Dermis microvascular lymphatic vessel endothelial cell (primary cell): ENCODE measurements around the gene HSD3B7. TPM values are rescaled to one million over a fixed set of nuclear protein-coding genes. Genes with fewer than 3 reads are reported as not detected.
A peak's percentile ranks its signal among the peaks of the same experiment; 100 is the strongest.

Experiments
- DNase-seq, 2 donors: peaks; one replicate each; pipeline versions ENCODE4 v3.0.0 to v3.0.0-alpha.2; 2010; ENCODE audit warnings: low read depth in 2 of 2
- total RNA-seq: library from RNA; depleted of rRNA; stranded (reverse); fragments of >200 nt; gene quantifications from 2 replicates; pipeline ENCODE4 v1.2.1, GENCODE V29; 2014

HSD3B7 gene
- total RNA-seq, 1 donor from 2014 or later = 20.8 TPM

DNA sequence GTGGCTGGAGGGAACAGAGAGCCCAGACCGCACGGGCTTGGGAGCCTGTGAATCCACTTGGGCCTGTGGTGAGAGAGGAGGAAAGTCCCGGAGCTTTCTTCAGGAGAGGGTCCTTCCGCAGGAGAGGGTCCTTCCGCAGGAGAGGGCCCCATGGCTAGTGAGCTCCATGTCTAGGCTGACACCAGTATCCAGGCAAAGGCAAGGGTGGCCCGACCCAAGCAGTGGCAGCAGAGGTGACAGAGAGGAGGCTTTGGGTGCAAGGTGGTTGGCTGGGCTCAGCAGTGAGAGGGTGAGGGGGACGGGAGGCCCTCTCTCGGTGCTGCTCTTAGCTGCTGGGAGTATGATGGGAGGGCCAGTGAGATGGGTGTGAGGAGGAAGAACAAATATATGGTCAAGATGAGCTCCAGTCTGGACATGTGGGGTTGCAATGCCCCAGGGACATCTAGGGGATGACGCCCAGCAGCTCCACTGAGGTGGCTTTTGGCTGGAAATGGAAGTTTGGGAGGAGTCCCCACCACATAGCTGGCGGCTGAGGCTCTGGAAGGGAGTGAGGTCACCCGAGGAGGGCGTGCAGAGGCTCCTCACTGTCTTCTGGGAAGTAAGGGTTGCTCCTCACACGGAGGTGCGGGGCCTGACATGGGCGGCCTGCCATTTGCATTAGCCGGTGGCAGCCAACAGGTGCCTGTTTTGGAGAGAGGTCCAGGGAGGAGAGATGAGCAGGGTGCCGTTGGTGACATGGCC, 2.3 kb upstream of the HSD3B7 start:
- no peak for DNase-seq

DNA sequence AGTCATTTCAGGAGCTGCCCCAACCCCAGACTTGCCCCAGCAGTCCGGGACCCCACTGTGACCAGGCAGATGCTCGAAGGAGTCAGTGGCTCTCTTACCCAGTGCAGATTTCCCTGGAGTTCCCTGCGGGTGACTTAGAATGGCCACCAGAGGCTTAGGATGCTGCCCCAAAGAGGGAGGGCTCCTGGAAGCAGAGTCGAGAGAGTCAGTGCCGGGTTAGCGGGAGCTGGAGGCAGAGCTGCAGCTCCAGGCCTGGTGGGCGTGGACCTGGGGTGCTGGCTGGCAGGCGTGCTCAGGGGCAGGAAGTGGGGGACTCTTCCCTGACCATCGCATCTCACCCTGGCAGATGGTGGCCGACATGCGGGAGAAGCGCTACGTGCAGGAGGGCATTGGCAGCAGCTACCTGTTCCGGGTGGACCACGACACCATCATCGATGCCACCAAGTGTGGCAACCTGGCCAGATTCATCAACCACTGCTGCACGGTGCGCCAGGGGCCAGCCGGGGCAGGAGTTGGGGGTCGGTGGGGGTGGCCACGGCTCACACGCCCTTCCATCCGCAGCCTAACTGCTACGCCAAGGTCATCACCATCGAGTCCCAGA, 1.6 kb upstream of the HSD3B7 start:
- DNase-seq = no peak

DNA sequence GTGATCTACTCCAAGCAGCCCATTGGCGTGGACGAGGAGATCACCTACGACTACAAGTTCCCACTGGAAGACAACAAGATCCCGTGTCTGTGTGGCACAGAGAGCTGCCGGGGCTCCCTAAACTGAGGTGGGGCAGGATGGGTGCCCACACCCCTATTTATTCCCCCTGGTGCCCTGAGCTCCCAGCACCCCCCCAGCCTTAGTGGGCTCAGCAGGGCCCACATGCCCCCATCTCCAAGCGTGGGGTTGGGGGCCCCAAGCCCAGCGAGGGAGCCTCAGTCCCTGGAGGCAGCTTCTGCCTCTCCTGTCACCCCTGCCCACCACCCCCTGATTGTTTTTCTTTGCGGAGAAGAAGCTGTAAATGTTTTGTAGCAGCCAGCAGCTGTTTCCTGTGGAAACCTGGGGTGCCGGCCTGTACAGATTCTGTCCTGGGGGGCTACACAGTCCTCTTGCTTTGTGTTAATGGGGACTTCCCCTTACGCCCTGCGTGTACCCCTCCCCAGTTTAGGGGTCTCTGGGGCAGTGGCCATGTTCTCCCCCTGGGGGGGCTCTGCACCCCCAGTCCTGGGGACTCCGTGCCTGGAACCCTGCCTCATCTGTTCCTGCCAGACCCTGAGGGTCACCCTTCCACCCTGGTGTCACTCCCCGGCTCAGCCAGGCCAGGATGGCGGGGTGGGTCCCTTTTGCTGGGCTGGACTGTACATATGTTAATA, 953 bp upstream of the HSD3B7 start:
- DNase-seq = no peak

DNA sequence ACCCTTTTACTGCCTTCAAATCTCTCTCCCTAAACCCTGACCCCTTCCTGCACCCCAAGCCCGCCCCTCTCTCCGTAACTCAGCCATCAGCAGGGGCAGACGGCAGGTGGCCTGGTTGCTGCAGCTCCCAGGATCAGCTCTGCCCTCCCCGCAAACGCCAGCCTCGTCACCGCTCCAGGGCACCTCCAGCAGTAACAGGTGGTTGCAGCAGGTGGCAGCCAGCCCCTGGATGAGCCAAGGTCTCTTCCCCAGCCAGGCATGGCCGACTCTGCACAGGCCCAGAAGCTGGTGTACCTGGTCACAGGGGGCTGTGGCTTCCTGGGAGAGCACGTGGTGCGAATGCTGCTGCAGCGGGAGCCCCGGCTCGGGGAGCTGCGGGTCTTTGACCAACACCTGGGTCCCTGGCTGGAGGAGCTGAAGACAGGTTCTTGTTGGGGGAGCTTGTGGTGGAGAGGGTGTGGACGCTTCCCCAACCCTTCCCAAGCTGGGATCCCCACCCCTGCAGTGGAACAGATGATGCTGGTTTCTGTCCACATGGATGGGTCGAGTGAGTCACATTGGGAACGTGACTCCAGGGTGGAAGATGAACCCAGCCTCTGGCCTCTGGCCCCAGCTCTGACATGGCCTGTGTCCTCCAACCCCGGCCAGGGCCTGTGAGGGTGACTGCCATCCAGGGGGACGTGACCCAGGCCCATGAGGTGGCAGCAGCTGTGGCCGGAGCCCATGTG, 558 bp downstream of the HSD3B7 start:
- peak in 1 of 2 donors; percentile 12 for DNase-seq

DNA sequence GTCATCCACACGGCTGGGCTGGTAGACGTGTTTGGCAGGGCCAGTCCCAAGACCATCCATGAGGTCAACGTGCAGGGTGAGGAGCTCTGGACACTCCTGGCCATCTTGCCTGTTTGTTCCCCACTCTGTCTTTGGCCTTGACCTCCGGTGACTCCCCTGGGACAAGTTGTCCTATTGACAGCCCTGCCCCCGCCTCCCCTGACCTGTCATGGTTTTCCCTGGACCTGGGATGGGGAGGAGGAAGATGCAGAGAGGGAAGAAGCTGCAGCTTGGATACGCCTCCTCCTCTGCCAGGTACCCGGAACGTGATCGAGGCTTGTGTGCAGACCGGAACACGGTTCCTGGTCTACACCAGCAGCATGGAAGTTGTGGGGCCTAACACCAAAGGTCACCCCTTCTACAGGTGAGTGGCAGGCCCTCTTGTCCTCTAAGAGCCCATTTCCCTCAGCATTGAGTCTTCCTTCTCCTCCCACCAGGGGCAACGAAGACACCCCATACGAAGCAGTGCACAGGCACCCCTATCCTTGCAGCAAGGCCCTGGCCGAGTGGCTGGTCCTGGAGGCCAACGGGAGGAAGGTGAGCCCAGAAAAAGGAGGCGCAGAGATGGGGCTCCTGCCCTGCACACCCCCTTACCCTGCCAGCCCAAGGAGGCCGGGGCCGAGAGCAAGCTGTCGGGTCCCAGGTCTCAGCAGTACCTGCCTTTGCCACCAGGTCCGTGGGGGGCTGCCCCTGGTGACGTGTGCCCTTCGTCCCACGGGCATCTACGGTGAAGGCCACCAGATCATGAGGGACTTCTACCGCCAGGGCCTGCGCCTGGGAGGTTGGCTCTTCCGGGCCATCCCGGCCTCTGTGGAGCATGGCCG, 1.4 kb downstream of the HSD3B7 start:
- no peak for DNase-seq

DNA sequence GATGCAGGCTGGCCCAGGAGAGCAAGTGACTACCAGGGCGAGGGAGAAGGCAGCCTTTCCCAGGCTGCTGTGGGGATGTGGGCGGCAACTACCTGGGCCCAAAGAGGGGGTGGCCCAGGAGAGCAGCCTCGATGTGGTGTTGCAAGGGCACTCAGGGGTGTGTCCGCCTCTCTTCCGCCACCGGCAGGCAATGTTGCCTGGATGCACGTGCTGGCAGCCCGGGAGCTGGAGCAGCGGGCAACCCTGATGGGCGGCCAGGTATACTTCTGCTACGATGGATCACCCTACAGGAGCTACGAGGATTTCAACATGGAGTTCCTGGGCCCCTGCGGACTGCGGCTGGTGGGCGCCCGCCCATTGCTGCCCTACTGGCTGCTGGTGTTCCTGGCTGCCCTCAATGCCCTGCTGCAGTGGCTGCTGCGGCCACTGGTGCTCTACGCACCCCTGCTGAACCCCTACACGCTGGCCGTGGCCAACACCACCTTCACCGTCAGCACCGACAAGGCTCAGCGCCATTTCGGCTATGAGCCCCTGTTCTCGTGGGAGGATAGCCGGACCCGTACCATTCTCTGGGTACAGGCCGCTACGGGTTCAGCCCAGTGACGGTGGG, 2.7 kb downstream of the HSD3B7 start:
- no peak for DNase-seq

DNA sequence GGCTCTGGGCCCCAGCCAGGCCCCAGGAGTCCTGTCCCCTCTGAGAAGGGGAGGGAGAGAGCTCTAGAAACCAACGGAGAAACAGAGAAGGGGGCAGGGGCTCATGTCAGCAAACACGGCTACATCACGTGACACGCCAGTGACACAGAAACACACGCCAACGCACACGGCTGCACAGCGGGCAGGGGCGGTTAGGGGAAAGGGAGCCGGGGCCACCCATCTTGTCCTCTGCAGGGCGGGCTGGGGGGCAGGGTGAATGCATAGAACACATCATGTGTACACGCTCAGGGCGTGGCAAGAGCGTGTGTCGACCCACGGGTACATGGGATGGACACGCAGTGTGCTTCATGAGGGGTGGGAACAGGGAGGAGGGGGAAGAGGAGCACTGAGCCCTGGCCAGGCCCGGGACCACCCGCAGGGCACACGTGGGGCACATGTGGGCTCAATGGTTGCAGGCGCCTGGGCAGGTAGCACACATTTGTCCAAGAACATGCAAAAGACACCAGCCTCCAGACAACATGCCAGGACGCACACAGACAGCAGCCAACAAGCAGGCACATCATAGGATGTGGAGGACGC, 4.6 kb downstream of the HSD3B7 start:
- no peak for DNase-seq

DNA sequence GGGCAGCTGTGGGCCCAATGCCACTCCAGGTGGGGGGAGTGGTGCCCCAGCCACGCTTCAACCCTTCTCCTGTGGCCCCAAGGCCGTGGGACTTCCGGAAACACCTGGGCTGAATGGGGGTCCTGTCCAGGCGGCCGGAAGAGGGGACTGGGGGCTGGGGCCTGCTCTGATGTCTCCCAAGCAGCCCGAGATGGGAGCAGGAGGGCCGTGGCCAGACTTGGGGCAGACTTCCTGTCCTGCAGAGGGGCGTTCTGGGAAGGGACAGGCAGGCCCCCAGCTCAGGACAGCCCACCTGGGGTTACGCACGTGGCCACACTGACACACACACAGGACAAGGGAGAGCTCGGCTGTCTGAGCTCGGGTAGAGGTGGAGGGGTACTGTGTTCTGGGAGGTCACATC, 5.1 kb downstream of the HSD3B7 start:
- DNase-seq = no peak

DNA sequence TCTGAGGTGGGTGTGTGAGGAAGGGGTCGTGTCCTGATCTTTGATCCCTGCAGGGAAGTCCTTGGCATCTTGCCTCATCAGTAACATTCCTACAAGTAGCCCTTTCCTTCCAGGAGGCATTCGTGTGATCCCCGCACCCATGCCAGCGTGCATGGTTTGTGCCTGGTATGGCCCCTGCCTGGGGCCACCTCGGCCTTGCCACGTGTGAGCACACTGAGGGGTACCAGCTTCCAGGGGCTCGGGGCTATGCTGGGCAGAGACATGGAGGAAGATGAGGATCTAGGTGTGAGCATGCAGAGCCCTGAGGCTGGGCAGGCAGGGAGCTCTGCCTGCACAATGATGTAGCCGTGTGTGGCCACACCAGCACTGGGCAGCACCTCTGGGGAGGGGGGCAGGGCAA, 6.0 kb downstream of the HSD3B7 start:
- no peak for DNase-seq

DNA sequence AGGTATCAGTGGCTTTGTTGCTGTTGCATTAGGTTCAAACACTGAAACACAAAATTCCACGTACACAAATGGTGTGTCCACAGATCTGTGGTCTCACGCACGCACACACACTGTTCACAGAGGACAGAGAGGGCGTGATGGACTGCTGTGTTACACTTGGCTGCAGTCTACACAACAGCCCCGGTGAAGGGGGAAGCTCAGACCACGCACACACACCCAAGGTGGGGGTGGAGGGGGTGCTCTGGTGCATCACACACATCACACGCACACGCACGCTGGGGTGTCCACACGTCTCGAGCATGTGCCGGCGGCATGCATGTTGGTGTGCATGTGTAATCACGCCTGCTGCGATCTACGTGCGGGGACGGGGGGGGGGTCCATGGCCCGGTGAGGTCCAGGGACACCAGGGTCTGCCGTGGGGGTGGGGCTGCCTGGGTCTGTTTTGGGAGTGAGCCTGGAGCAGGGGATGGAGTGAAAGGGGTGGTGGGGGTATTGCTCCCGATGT, 7.3 kb downstream of the HSD3B7 start:
- DNase-seq = no peak

DNA sequence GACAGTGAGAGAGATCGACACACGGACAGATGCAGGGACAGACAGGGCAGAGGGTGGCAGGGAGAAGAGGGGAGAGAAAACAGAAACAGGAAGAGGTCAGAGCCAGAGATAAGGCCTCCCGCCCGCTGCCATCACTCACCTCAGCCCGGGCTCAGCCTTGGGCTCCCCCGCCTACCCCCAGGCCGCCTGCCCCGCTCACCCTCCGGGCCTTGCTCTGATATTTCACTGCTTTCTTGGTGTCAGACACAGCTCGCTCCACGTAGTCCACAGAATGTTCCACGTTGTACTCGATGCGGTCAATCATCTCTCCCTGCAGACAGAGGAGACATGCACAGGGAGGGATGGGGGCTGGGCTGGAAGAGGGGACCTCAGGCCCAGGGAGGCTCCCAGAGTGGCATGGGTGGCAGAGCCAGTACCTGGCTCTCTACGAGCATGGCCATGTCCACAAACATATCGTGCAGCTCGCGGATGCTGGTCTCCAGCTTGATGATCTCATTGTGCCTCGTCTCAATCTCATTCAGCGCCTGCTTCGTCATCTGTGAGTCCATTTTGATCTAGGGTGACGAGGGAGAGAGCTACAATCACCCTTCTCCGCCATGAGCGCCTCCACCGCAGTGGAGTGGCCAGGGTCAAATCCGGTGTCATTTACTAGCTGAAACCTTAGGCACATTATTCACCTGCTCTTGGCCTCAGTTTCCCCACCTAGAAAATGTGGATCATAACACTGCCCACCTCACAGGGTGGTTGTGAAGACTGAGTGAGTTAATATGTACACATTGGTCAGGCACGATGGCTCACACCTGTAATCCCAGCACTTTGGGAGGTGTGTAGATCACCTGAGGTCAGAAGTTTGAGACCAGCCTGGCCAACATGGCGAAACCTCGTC, 8.2 kb downstream of the HSD3B7 start:
- DNase-seq = no peak

DNA sequence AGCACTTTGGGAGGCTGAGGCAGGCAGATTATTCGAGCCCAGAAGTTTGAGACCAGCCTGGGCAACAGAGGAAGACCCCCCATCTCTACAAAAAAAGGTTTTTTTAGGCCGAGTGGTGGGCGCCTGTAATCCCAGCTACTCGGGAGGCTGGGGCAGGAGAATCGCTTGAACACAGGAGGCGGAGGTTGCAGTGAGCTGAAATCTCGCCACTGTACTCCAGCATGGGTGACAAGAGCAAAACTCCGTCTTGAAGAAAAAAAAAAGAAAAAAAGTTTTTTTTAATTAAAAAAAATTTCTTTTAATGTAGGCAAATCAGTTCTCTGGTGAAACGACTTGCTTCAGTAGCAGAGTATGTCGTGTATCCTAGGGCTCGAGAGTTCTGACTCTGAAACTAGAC, 10.9 kb downstream of the HSD3B7 start:
- no peak for DNase-seq

DNA sequence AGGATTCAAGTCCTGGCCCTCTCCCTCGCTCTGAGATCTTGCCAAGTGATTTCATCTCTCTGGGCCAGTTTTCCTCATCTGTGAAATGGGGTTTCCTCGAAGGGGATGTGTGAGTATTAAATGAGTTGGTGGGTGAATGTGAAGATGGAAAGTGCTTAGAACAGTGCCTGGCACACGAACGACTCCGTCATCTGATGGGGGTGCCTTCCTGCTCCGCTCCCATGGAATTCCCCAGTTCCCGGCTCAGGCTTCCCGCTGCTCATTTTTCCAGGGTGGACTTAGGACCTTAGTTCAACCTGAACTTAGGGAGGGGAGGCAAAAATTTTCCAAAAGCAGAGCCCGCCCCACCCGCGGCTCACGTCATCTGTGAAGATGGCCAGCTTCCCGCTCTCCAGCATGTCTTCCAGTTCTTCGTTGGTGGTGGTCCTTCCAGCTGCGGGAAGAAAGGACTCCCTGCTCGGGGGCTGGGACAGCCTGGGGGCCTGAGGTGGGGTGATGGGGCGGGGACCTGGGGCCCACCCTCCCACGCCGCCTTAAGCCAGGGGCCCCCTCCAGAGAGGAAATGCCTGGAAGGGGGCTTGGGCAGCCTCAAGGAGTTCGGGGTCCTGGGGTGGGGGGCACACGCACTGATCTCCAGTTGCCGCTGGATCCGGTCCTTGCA, 11.4 kb downstream of the HSD3B7 start:
- DNase-seq = peak; percentile 70 to 72

DNA sequence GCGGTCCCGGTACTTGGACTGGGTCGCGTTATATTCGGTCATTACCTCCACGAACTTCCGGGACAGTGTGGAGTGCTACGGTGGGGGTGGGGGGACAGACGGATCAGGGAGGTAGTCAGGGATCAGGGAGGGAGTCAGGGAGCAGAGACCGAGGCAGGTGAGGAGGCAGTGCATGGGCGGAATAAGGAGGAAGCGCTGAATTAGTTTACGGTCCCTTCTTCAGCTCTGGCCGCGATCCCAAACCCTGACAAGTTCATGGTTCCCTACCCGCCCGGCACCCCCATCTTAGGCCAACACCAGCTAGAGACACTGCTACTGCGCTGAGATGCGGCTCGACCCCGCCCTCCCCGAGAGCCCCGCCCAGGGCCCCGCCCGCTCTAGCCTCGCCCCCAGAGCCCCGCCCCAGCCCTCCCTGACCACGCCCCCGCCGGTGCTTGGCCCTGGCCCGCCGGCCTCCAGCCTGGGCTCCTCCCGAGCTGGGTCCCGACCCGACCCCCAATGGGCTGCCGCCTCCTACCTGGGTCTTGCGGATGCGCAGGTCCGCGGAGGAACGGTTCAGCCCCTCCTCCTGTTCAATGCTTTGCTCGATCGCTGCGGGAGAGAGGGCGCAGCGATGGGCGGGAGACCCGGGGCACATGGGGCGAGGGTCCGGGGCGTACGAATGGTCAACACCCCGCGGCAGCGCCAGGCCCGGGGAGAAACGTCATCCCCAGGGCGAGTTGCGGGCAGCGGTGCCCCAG, 12.1 kb downstream of the HSD3B7 start:
- DNase-seq = peak in 1 of 2 donors; percentile 62

DNA sequence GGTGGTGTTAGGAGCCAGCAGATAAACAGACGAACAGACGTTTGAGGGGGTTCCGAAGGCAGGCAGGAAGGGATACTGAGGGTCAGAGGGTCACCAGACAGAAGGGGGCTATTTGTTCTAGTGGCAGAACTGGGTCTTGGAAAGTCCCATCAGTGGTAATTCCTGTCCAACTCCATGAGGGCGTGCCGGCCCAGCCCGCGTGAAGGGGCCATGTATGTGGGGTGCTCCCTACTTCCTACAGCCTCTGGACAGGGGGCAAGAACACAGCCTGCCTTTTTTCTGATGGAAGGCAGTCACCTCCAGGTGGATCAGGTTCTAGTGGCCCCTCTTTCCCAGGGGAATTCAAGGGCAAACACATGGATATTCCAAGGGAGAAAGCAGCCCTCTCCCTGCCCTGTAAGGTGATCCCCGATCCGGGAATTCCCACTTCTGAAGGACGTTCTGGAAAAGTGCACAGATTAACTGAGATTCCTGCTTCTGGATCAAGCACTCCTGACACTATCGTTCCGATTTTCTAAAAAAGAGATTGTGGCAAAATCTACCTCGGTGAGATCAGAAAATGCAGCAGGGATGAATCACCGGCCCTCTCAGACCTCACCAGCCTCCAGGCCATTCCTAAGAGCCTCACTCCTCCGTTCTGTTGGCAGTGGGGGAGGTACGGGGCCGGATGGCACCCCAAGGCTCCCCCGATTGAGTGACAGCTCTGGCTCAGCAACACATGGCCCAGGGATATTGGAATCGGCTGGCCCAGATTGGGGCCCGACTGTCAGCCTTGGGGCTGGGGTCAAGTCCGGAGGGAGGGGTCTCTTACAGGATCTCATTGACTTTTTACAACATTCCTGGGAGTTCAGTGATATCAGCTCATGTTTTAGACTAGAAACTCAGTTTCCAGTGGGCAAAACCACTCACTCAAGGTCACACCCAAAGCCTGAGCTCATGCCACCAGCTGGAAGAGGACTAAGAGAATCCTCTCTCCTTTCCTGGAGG, 13.0 kb downstream of the HSD3B7 start:
- DNase-seq = peak in 1 of 2 donors; percentile 35
